Stromal cell of bone marrow (primary cell): ENCODE data around the gene SH3D21.

Experiments used
- DNase-seq: peaks from one replicate; pipeline ENCODE4 v3.0.0-alpha.2; 2012; ENCODE audit warnings: low read depth

The SH3D21 gene

GRCh38 chr1:36303650-36304360 is 2.4 kb upstream of the SH3D21 start:
- no peak for DNase-seq

GRCh38 chr1:36304521-36304920 is 1.6 kb upstream of the SH3D21 start:
- no peak for DNase-seq

- no peak for DNase-seq
Measured at GRCh38 chr1:36304970-36305914, 926 bp upstream of the SH3D21 start.

DNA sequence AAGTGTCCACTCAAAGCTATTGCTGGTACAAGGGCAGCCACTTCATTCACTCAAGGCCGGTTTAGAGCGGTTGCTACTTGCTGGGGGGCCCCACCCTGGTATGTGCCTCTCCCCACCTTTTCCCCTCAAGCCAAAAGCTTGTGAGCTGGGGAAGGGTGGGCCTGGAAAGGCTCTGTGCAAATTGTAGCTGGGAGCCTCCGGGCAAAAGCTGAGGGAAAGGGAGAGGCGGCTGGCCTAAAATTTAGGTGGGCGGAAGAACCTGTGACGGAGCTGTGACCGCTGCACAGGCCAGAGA is 306 bp upstream of the SH3D21 start:
- no peak for DNase-seq

DNA sequence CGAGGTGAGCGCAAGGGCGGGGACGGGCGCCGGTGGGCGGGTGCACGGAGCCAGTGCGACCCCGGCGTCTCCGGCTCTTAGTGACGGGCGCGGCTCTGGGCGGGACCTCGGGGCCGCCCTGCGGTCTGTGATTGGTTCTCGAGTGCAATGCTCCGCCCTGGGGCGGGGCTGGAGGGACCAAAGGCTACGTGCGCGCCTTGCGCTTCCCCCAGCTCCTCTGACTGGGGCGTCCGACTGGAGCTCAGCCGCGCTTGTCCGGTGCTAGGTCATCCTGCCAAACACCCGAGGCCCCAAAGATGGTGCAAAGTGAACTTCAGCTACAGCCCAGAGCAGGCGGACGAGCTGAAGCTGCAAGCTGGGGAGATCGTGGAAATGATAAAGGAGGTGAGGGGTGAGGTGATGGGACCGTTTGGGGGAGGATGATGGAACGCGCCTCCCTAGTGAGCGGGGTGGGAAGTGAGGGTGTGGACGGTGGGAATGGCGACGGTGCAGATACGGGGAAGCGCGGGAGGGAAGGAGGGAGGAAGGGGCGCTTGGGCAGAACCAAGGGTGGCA is 811 bp downstream of the SH3D21 start:
- DNase-seq: peak; percentile 76

DNA sequence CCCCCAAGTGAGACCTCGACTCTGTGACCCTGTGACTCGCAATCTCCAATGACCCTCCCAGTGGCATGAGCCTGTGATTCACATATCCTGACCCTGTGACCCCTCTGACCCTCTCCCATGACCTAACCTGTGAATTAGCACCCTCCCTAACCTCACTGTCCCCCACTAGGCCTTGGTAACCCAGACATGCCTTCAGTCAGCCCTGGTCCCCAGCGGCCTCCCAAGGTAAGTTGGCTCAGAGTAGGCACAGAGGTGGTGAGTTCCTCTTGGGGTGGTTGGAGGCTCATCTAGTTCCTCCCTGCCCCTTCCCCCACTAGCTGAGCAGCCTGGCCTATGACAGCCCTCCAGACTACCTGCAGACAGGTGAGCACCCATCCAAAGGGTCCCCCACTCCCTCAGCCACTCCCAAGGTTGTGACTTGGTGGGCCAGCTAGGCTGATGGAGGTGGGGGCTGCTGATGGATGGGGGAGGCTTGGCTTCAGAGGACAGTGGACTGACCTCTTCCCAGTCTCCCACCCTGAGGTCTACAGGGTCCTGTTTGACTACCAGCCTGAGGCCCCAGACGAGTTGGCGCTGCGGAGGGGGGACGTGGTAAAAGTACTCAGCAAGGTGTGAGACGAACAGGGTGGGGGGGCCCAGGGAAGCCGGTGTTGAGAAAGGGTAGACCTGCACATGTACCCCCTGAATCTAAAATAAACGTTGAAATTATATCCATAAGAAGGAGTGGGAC is 1.6 kb downstream of the SH3D21 start:
- DNase-seq: no peak

DNA sequence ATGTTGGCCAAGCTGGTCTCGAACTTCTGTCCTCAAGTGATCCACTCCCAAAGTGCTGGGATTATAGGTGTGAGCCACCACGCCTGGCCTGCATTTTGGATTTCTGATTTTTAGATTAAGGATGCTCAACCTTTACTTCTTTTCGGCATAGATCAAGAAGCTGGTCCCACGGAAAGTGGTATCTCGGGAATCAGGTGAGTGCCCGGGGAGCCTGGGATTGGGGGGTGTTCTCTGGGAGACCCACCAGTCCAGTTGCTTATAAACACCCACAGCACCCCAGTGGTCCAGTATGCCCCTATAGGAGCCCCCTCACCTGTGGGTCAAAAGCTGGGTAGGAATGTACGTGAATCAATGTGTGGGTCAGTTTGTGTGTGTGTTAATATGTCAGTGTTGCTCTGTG is 3.2 kb downstream of the SH3D21 start:
- no peak for DNase-seq

DNA sequence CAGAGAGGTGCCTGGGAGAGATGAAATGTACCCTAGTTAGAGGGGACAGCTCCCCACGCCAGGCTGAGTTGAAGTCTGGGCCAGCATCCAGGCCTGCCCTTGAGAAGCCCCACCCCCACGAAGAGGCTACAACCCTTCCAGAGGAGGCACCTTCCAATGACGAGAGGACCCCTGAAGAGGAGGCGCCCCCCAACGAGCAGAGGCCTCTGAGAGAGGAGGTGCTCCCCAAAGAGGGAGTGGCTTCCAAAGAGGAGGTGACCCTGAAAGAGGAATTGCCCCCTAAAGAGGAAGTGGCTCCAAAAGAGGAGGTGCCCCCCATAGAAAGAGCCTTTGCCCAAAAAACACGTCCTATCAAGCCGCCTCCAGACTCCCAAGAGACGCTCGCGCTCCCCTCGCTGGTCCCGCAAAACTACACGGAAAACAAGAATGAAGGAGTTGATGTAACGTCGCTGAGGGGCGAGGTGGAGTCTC is 14.2 kb downstream of the SH3D21 start:
- DNase-seq: no peak

GRCh38 chr1:36320767-36321118 is 14.6 kb downstream of the SH3D21 start:
- DNase-seq: no peak

- peak; percentile 76 for DNase-seq
Measured at GRCh38 chr1:36321119-36321951, 15.2 kb downstream of the SH3D21 start.

DNA sequence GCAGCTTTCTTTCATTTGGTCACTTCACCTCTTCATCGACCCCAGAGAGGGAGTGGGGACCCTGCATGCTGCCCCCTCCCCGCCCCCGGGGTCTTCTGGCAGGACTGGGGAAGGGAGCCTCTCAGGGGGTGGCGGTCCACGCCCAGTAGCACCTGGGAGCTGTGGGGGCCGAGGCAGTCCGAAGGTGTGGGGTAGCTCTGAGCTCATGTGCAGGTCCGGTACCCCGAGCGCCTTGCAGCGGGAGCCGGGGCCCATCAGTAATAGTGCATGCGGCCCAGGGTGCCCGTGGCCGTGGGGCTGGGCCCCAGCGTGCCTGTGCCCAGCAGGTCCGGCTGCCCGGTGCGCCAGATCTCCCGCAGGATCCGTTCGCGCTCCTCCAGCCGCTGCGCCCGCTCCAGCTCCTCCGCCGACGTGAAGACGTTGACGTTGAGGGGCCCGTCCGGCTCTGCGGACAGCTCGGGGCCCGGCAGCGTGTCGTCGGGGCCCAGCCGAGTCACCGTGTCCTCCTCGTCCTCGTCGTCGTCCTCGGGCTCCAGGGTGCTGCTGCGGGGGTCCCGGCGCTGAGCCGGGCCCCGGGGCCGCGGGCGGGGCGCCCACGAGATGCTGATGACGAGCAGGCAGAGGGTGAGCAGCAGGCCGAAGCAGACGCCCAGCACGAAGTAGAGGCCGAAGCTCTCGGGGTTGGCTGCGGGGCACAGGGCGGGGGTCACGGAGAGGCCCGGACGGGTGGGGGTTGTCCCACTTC is 16.0 kb downstream of the SH3D21 start:
- DNase-seq: no peak

- no peak for DNase-seq
Measured at GRCh38 chr1:36322786-36323635, 16.8 kb downstream of the SH3D21 start.

GRCh38 chr1:36323636-36324352 is 17.6 kb downstream of the SH3D21 start, which contains the start of gene EVA1B:
Gene EVA1B, minus strand, starts transcription at chr1:36323645. Its CDS starts 608 bp downstream, at chr1:36323037.
- DNase-seq: peak; percentile 62

- DNase-seq: no peak
Measured at GRCh38 chr1:36324353-36324703, 18.2 kb downstream of the SH3D21 start.

DNA sequence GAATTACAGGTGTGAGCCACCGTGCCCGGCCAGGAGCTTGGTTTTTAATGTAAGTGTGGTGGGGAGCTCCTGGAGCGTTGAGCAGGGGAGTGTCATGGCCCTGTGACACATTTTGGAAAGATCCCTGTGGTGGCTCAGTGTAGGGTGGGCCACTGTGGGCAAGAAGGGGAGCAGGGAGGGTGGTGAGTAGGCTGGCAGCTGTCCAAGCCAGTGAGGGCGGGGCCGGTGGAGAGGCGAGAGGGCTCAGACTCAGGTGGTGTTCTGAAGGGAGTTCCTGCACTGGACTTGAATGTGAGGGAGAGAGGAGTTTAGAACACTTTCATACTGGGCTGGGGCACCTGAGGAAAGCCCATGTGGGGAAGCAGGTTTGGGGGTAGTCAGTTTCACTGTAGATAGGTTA is 20.3 kb downstream of the SH3D21 start:
- DNase-seq: no peak

- DNase-seq: no peak
Measured at GRCh38 chr1:36327421-36328087, 21.4 kb downstream of the SH3D21 start.

GRCh38 chr1:36328088-36328480 is 21.9 kb downstream of the SH3D21 start:
- DNase-seq: no peak

DNA sequence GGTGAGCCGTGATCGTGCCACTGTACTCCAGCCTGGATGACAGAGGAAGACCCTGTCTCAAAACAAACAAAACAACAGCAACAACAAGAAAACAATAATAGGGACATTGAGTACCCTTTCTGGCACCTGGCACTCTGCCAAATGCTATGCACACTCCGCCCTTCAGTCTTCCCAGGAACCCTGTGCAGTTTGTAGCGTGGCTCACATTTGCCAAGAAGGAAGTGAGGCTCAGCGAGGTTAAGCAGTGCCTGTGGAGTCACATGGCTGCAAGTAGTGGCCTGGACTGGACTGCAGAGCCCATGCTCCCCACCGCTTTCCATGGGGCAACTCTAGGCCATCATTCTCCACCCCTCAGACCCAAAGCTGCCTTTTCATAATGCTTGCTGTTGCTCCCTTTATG is 22.5 kb downstream of the SH3D21 start:
- DNase-seq: no peak

- no peak for DNase-seq
Measured at GRCh38 chr1:36329817-36330216, 23.6 kb downstream of the SH3D21 start.
